Ramos (cell line): ENCODE data around the gene TAF4.

ENCODE experiments used
- in situ Hi-C: fragments of 300-500 bp; cut with MboI; formaldehyde crosslinking; loops from one replicate; pipeline ENCODE4 v1.14.3; 2022; ENCODE audit warnings: low sequenced_read_pairs; ENCODE audit not compliant: unreplicated experiment

TAF4 gene

DNA sequence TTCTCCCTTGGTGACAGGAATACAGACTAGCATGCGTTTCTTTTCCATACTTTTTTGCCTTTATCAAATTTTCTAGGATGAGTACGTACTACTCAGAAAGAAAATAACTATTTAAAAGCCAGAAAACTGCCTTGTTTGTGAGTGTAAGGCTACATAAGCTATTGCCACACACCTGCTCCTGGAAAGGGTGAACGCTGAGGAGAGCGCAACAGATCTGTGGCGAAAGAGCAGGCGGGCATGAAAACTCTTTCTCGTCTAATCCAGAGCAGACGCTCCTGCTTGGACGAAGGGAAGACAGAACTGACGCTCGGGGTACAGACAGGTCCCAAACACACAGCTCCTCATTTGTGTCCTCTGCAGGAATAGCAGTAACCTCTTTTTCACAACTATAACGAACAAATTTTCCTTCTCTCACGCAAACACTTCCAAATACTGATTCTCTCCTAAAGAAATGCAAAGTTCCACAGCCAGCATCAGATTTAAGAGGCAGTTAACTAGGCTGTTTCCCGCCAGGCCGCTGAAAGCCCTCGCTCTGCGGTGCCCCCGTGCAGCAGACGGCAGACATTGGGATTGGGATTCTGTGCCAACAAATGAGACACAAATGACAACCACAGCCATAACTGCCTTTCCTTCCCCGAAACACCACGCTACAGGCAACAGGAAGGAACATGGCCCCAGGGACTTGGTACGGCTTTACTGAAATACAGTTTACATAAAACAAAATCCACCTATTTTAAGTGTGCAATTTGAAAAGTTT lies 20.0 kb downstream of the TAF4 start:
- in situ Hi-C loops: no loop called here

DNA sequence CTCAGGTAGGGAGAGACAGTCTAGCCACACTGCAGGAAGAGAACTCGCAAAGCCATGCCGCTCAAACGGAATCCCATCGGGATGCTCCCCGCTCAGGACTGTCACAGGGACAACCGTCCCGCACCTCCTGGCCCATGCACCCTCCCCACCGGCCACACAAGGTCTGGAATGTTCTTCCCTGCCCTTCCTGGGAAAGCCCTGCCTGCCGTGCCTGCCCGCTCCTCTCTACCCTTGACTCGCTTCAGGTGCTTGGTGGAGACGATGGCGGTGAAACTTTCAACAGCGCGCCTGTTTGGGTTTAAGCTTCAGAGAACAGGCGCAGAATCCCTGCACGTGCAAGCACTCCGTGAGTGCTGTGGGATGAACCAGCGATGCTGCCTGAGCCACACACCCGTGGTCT lies 20.6 kb downstream of the TAF4 start:
- in situ Hi-C loops: no loop called here

DNA sequence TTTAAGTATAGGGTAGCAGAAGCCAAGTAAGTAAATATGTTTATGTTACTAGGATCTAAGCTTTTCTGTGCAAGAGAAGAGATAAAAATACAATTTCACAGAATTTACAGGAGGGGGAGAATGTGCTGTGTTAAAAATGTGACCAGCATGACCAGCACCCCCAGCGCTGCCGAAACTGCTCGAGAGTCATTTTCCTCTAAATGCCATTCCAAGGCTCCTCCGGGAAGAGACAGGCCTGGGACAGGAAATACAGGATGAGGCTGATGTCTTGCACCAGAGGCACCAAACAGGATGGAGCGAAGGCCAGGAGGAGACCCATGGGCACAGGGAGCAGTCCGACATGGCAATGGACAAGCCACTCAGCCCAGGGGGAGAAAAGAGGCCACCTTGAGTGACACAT lies 21.1 kb downstream of the TAF4 start:
- in situ Hi-C loops: no loop called here

DNA sequence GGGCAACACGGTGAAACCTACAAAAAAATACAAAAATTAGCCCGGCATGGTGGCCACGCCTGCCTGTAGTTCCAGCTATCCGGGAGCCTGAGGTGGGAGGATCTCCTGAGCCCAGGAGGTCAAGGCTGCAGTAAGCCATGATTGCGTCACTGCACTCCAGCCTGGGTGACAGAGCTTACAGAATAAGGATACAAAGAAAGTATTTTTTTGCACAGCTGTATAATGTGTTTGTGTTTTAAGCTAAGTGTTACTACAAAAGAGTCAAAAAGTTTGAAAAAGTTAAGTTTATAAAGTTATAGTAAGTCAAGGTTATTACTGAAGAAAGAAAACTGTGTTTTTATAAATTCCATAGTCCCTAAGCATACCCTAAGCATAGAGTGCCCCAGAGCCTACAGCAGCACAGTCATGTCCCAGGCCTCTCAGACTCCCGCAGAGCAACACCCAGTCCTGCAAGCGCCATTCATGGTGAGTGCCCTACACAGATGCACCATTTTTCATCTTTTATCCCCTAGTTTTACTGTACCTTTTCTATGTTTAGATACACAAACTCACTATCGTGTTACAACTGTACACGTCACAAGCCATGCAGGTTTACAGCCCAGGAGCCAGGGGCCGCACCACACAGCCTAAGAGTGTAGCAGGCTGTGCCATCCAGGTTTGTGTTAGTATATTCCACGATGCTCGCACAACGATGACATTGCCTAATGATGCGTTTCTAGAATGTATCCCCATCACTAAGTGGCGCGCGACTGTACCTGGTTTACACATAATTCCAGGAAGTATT lies 22.4 kb downstream of the TAF4 start:
- in situ Hi-C loops: no loop called here

DNA sequence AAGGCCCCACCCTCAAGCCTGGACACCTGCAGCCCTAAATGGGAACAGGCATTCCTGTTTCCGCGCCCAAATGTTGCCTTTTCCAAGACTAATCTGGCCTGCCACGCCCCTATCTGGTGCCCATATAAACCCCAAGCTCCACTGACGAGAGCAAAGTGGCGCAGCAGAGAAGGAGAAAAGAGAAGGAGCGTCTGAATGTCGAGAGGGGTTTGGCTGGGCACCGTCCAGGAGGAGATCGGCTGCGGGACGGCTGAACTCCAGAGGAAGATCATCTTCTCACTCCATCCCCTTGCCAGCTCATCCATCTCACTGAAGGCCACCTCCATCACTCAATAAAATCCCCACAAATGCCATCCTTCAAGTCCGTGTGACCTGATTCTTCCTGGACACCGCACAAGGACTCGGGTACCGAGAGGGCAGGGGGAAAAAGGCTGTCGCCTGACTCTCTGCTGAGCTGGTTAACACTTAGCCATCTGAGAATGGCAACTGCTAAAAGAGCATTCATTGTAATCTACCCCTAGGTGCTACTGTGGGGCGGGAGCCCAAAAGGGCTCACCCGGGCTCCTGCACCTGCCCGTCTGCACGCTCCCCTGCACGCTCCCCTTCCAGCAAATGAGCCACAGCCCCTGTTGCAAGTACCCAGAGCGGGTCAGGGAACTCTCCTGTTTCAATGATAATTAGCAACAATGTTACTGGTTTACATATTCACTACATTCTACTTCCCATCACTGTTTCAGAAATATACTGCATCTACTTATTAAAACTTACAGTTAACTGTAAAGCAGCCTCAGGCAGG lies 23.5 kb downstream of the TAF4 start:
- in situ Hi-C loops: no loop called here

DNA sequence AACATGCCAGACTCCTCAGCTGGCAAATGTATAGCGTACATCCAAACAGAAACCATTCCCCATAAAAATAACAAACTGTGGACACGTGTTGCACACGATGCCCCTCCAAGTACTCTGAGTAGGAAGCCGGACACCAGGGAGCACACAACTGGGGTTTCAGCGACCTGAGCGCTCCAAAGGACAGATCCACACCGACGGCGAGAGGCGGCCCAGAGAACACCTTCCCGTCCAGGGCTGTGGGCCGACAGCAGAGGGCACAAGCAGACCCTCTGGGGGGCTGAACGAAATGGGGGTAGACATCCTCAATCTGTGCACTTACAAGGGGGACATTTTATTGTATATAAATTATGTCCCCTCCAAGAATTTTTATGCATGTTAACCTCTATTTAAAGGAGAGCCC lies 24.7 kb downstream of the TAF4 start:
- in situ Hi-C loops: no loop called here

DNA sequence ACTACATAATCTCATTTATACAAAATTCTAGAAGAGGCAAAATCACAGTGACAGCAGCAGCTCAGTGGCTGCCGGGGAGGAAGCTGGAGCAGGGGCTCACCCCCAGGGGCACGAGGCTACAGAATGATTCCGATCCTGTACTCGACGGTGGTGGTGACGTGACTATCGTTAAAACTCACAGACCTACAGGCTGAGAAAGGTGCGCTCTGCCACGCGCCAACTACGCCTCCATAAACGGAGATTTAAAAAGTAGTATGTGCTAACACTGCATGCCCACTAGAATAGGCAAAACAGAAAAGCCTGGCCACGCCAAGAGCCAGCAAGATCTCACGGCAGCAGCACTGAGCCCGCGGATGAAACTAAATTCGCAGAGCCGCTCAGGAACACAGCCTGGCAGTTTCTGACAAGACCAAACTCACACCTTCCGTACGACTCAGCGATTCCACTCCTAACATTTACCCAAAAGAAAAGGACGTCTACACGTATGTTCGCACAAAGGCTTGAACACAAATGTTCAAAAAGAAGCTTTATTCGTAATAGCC lies 25.2 kb downstream of the TAF4 start:
- in situ Hi-C loops: no loop called here

DNA sequence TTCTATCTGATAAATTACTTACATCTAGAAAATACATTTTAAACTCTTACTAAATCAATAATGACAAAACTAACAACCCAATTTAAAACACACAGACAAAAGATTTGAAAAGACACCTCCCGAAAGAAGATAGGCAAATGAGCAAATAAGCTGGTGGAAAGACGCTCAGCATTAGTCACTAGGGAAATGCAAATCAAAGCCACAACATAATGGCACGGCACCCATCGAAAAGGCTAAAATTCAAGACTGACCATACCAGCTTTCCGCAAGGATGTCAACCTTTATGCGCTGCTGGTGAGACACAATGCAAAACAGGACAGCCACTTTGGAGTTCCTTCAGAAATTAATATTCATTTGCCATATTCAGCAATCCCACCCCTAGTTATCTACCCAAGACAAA lies 25.9 kb downstream of the TAF4 start:
- in situ Hi-C loops: no loop called here

DNA sequence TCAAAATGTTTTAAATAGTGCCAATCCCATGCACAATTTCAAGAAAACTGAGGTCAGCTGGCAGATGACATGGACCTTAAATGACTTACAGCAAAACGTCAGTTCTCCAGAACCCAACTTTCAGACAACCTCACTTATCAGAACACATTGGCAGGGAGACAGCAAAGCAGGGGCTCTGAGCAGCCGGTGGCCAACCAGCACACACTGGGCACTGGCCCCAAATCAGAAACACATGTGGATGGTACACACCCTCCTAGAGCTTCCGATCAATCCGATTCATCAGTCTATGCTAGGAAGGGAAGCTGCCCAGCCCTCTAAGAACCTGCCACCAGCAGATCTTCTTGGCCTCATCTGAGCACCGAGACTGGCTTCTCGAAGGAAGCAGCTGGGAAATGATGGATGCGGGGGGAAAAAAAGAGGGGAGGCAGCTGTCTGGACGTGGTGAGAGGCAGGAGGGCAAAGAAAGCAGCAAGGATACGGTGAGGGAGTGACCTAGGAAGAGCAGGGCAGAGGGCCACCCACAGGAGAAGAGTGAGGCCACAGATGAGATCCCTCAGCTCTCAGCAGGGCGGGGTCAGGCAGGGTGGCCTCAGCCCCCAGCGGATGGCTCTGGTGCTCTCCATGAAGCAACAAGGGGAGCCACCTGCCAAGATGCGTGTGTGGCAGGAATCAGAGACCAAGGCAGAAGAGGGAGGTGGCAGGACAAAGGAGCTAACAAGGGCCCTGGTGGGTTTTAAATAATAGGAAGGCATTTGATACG lies 32.9 kb downstream of the TAF4 start:
- in situ Hi-C loops: no loop called here

DNA sequence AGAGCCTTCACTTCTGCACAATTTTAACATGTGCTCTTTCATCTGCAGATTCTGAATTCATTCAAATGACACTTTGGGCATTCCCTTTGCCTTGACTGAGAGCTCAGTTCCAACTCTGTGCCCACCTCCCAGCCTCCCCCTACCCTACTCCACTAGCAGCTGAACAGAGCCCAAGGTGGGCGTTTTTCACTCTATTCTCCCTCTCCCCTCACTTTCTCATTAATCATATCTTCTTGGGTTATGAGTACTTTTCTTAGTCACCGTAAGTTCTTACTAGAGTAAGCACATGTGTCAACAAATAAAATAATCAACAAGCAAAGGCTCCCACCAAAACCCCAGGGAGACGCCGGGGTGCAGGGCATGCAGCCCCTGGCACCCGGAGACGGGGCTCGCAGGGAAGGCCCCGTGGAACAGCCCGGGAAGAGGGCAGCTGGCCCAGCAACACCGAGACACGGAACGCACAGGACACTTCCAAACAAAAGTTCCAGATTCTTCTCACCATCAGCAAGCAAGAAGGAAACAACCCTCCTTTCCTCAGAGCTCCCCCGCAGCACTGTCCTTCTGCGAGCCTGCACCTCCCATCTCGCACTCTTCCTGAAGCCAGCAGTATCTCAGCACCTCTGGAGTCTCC lies 34.1 kb downstream of the TAF4 start:
- in situ Hi-C loops: no loop called here

DNA sequence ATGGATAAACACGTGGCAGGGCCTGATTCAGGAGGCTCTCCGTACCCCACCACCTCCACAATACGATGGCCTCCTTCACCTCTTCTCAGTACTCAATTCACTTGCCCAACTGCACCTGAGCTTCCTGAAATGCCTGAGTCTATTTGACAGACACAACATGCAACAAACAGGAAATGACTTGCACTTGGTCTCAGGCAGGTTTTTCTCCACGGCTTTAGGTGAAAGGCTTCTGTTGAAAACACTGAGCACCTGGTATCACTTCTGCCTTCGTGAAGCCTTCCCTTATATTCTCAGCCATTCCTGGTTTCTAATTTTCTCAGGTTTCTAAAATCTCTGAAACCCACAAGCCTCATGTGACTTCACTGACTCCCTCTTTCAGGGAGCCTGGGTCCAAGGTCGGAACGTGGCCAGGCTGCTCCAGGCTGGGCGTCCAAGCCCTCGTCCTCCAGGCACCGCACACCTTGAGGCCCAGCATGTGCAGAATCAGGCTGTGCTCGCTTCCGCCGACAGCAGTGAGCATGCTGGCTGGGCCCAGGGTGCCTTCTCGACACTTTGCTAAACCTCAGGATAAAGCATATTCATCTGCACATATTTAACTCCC lies 34.7 kb downstream of the TAF4 start:
- in situ Hi-C loops: no loop called here

DNA sequence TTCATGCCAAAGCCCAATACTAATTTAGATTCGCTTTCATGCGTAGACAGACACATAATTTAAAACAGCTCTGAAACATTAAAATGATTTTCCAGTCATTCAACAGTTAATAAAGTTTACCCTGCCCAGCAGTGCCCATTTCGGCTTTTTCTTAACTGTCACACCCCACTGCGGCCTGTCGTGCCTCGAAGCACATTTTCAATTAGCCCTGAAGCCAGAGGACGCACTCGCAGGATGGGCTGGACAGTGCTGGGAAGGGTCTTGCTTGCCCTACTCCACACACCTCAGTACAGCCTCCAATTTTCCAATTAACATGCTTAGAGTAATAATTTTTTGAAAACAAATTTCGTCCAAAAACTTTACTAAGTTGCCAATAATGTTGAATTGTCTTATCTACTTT lies 35.3 kb downstream of the TAF4 start:
- in situ Hi-C loops: no loop called here

DNA sequence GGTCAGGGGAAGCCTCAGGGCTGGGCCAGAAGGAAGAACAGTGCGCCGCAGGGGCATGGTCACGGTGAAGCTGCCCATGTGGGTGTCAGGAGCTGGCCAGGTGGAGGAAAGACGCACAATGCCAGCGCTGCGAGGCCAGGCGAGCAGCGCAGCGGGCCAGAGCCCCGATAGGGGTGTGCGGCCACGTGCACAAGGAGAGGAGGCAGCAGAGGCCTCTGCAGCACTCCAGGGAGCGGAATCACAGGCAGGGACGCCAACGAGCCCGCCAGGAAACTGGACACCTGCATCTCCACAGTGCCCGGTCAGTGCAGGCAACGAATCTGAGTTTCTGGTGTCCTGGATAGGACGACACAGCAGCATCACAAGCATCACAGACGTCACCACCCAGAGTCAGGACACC lies 35.7 kb downstream of the TAF4 start:
- in situ Hi-C loops: no loop called here

DNA sequence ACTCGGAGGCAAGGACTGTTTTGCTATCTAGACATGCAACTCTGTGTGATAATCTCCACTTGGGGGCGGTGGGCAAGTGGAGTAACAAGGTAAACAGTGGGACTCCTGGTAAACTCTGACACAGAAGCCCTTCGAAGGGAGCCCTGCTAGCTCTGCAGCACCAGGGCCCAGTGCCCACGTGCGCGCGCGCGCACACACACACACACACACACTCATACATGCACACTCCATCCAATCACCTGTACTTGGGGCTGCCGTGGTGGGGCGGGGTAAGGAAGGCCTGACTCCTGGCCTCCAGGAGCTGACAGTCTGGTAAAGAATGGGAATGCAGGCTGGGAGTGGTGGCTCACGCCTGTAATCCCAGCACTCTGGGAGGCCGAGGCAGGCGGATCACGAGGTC lies 36.4 kb downstream of the TAF4 start:
- in situ Hi-C loops: no loop called here

DNA sequence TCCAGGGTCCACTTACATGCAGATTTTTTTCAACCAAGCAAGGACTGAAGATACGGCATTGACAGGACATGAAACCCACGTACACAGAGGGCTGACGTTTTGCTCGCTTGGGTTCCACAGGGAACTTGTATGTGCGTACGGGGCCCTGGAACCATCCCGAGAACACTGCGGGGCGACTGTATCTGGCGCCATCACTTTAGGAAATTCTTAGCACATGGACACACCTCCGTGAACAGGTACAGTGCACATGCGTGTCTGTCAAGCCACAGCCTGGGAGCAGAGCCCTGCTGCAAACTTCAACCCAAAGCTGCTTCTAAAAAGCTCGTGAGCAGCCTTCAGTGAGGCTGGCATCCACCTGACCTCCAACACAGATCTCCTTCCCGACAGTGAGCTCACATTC lies 37.3 kb downstream of the TAF4 start:
- in situ Hi-C loops: no loop called here

DNA sequence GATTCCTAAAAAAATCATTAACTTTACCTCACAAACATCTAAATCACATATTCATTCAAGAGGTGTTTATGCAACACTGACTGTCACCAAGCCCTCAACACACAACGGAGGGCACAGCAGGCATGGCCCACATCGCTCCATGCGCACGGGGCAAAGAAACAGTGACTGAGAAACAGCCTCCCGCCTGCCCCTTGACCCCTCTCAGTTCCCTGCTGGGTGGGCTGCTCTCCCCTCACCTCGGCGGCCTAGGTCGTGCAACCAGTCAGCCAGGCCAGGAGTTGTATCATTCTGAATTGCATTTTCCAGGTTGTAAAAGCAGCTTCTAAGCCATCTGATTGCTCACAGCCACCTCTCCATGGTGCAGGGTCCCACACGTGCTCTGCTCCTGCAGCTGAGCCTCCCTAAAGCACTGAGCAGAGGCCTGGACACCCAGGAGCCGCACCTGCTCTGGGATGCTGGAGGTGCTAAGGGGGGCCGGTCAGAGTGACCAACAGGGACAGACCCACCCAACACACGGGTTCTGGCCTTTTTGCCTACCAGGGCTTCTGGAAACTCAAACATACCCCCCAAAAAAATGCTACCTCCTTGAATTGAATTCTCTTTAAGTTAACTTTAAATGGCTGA lies 37.9 kb downstream of the TAF4 start:
- in situ Hi-C loops: no loop called here

DNA sequence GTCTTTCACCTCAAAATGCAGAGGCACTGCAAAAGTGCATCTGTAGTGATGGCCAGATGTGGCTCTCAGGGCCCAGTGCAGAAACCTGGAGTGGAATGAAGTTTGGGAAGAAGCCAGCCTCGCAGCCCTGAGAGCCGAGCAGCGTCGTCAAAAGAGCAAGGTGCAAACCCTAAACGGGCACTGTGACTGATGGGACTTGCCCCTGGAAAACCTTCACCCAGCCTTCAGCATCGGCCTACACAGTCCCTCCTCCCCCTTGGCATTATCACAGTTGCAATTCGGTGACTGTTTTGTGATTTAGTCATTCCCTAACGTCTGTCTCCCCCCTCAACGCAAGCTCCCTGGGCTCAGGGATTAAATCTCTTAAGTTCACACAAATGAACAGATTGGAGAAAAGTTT lies 38.6 kb downstream of the TAF4 start:
- in situ Hi-C loops: no loop called here

DNA sequence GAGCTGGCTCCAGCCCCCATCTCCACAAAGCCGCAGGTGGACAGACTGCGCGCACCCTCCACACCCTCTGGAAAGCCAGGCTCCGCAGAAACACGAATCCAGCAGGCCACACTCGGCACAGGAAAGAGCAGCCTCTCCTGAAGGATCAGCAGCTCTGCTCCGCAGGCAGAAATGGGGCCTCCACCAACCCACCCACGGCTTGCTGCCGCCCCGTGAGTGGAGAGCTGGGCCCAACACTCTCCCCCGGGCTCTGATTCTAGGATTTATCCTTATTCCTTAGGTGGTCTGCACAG lies 39.2 kb downstream of the TAF4 start:
- in situ Hi-C loops: no loop called here
